GM19099 (cell line): Measurements from ENCODE around the gene RHOF.

ENCODE experiments used
- POLR2A ChIP-seq: IDR thresholded peaks from 3 replicates; pipeline ENCODE4 v1.6.1; 2011; ENCODE audit warnings: low read depth; ENCODE audit not compliant: insufficient read length; ENCODE audit errors: extremely low read depth

Gene RHOF

GRCh38 chr12:121812921-121813896 lies 19.7 kb upstream of the RHOF start:
- no peak for TF ChIP-seq POLR2A

GRCh38 chr12:121812320-121812871 lies 18.9 kb upstream of the RHOF start:
- TF ChIP-seq POLR2A: no peak

GRCh38 chr12:121811434-121812319 lies 18.2 kb upstream of the RHOF start:
- TF ChIP-seq POLR2A: no peak

- TF ChIP-seq POLR2A: no peak
Measured at GRCh38 chr12:121810833-121811433, 17.4 kb upstream of the RHOF start.

GRCh38 chr12:121810234-121810817 lies 16.8 kb upstream of the RHOF start:
- no peak for TF ChIP-seq POLR2A

GRCh38 chr12:121809712-121810116 lies 16.2 kb upstream of the RHOF start:
- TF ChIP-seq POLR2A: no peak

GRCh38 chr12:121808623-121809022 lies 15.1 kb upstream of the RHOF start:
- TF ChIP-seq POLR2A: no peak

GRCh38 chr12:121807642-121808347 lies 14.3 kb upstream of the RHOF start:
- no peak for TF ChIP-seq POLR2A

GRCh38 chr12:121806546-121807423 lies 13.3 kb upstream of the RHOF start:
- TF ChIP-seq POLR2A: no peak

- no peak for TF ChIP-seq POLR2A
Measured at GRCh38 chr12:121806009-121806545, 12.6 kb upstream of the RHOF start.

GRCh38 chr12:121805171-121806008 lies 11.9 kb upstream of the RHOF start:
- TF ChIP-seq POLR2A: no peak
